ENCODE data around the gene DAG1. TPM values are rescaled to one million over a fixed set of nuclear protein-coding genes. Genes with fewer than 3 reads are reported as not detected.

DAG1 gene
- polyA plus RNA-seq, 1 experiment: 29.5 TPM

DNA sequence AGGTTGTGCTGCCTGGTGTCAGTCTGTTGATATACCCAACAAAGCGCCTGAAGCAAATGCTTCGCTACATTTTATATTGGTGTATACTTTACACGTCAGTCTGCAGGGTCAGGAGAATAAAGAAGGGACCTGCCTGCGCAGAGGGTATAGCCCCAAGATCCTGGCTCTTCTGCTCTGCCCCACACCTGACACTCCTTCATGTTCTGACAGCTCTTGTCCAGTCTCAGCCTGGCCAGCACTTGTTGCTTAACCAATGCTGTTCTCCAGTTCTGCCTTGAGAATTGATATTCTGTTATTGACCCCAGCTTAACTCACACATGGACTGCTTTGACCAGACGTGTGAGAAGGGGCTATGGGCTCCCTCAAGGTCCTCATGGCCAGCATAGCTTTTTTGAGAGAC lies 48.4 kb downstream of the DAG1 start:
- Histone ChIP-seq H3K9me3 (ENCODE audit: control insufficient read depth, insufficient read depth, low read length) (no peaks in the 10 kb centered on the region), H3K27ac (ENCODE audit: low read depth, low read length) (no peak overlapping the region), H3K4me3 (ENCODE audit: low read depth, low read length) (no peak overlapping the region), H3K27me3 (ENCODE audit: control insufficient read depth, insufficient read depth, low read length) (no peaks in the 10 kb centered on the region)
- CTCF ChIA-PET: interaction anchor here (2.1 kb wide), 1 partner anchor 21 kb away, joined by 8 read pairs; no protein-coding TSS in a partner anchor
- POLR2A ChIA-PET: no interaction called here
- TF ChIP-seq CTCF (IDR thresholded peaks at IDR 0.05; ENCODE audit: low read depth, low read length): no peak
- DNase-seq (ENCODE audit: low read depth, low spot score): no peak

- no peak overlapping the region for H3K27ac ChIP-seq (ENCODE audit: low read depth, low read length)
- no peaks in the 10 kb centered on the region for H3K27me3 ChIP-seq (ENCODE audit: control insufficient read depth, insufficient read depth, low read length)
- no peak overlapping the region for H3K4me3 ChIP-seq (ENCODE audit: low read depth, low read length)
- CTCF ChIA-PET: interaction anchor here (0.8 to 2.1 kb wide), 2 partner anchors 17 to 20 kb away, joined by 4 to 8 read pairs; no protein-coding TSS in a partner anchor
- POLR2A ChIA-PET: no interaction called here
- DNase-seq (ENCODE audit: low read depth, low spot score): no peak
- no peaks in the 10 kb centered on the region for H3K9me3 ChIP-seq (ENCODE audit: control insufficient read depth, insufficient read depth, low read length)
- no peak for TF ChIP-seq CTCF (IDR thresholded peaks at IDR 0.05; ENCODE audit: low read depth, low read length)
Observed at GRCh38 chr3:49519296-49519695, 49.2 kb downstream of the DAG1 start.

DNA sequence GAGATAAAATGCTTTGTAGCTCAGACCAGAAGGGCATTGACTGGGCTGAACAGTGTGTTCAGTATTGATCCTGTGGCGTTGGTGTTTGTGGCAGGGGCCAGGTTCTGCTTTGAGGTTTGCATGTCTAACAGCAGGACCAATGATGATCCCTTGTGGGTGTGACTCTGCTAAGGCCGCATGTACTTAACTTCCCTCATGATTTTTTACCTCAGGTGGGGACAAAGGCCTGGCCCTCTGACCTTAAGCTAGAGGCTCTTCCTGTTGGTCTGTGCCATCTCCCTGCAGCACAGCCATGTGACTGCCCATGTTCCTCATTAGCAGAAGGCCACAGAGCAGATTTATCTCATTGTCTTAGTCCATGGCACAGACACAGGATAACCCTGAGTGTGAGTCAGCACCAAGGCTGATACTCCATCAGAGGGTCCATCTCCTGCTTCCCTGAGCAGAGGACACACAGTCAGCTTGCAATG lies 49.9 kb downstream of the DAG1 start:
- CTCF ChIA-PET: interaction anchor here (0.8 to 1.2 kb wide), 2 partner anchors 18 to 20 kb away, joined by 4 to 5 read pairs; no protein-coding TSS in a partner anchor
- POLR2A ChIA-PET: no interaction called here

DNA sequence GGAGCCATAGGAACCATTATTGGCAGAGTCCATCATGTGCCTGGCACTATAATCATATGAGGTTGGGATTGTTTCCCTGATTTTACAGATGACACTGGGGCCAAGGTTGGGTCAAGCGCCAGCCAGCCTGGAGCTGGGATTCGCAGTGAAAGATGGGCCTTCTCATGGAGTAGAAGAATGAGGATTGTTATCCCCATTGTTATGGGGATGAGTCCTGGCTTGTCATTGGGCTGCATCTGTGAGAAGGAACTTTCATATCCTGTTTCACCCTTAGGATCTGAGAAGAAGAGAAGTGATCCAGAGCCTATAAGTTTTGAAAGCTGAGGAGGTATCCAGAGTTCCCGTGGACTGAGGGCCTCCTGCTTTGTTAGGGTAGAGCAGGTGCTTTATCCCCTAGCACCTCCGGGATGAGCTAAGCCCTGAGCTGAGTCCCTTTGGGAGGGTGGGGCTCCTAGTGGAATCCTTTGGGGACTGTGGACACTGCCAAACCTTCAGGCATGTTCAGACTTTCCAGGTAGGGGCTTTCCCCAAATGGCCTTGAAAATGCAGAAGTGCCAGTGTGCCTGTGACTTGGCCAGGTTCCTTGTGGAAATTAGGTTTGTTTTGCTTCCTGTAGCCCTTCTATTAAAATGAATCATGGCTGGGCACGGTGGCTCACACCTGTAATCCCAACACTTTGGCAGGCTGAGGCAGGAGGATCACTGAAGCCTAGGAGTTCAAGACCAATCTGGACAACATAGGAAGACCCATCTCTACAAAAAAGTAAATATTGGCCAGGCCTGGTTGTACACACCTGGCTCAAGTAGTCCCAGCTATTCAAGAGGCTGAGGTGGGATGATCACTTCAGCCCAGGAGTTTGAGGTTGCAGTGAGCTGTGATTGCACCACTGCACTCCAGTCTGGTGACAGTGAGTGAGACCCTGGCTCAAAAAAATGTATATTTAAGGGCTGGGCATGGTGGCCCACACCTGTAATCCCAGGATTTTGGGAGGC lies 54.0 kb downstream of the DAG1 start:
- ChIA-PET CTCF (interaction anchor here (0.9 to 2.6 kb wide), 2 partner anchors 16 to 147 kb away, joined by 3 to 11 read pairs; no protein-coding TSS in a partner anchor), POLR2A (interaction anchor here (0.6 kb wide), 1 partner anchor 435 kb away, joined by 10 read pairs; no protein-coding TSS in a partner anchor)
- Histone ChIP-seq H3K9me3 (ENCODE audit: control insufficient read depth, insufficient read depth, low read length) (no peaks in the 10 kb centered on the region), H3K27ac (ENCODE audit: low read depth, low read length) (peak overlapping the region; percentile 2), H3K4me3 (ENCODE audit: low read depth, low read length) (no peak overlapping the region), H3K27me3 (ENCODE audit: control insufficient read depth, insufficient read depth, low read length) (no peaks in the 10 kb centered on the region)
- DNase-seq (ENCODE audit: low read depth, low spot score): no peak
- no peak for TF ChIP-seq CTCF (IDR thresholded peaks at IDR 0.05; ENCODE audit: low read depth, low read length)

More for the DNA sequence above, 49.9 kb downstream of the DAG1 start:
- H3K27me3 ChIP-seq (ENCODE audit: control insufficient read depth, insufficient read depth, low read length): no peaks in the 10 kb centered on the region
- H3K9me3 ChIP-seq (ENCODE audit: control insufficient read depth, insufficient read depth, low read length): no peaks in the 10 kb centered on the region
- H3K27ac ChIP-seq (ENCODE audit: low read depth, low read length): no peak overlapping the region
- no peak overlapping the region for H3K4me3 ChIP-seq (ENCODE audit: low read depth, low read length)
- no peak for DNase-seq (ENCODE audit: low read depth, low spot score)
- no peak for TF ChIP-seq CTCF (IDR thresholded peaks at IDR 0.05; ENCODE audit: low read depth, low read length)

GRCh38 chr3:49529567-49529966 lies 59.5 kb downstream of the DAG1 start:
- no peak for TF ChIP-seq CTCF (IDR thresholded peaks at IDR 0.05; ENCODE audit: low read depth, low read length)

More at GRCh38 chr3:49529567-49529966, 59.5 kb downstream of the DAG1 start:
- Histone ChIP-seq H3K4me3 (ENCODE audit: low read depth, low read length) (no peak overlapping the region), H3K9me3 (ENCODE audit: control insufficient read depth, insufficient read depth, low read length) (no peaks in the 10 kb centered on the region), H3K27me3 (ENCODE audit: control insufficient read depth, insufficient read depth, low read length) (no peaks in the 10 kb centered on the region), H3K27ac (ENCODE audit: low read depth, low read length) (no peak overlapping the region)
- ChIA-PET CTCF (interaction anchor here (1.0 to 6.6 kb wide), 3 partner anchors 9 to 143 kb away, joined by 3 to 38 read pairs (median 4); no protein-coding TSS in a partner anchor), POLR2A (no interaction called here)
- no peak for DNase-seq (ENCODE audit: low read depth, low spot score)

Measured in AG04450 (cell line).